NCI-H1105 (cell line): ENCODE data around the gene DNM2.
"Not testable (repeated sequence)": the region's sequence is repeated elsewhere in the genome, so short reads cannot be mapped to it uniquely, and the experiment has no call there.

Experiments used
- DNase-seq: peaks from one replicate; lab custom pipeline; 2025; lab: John Stamatoyannopoulos, UW

DNM2 gene

DNA sequence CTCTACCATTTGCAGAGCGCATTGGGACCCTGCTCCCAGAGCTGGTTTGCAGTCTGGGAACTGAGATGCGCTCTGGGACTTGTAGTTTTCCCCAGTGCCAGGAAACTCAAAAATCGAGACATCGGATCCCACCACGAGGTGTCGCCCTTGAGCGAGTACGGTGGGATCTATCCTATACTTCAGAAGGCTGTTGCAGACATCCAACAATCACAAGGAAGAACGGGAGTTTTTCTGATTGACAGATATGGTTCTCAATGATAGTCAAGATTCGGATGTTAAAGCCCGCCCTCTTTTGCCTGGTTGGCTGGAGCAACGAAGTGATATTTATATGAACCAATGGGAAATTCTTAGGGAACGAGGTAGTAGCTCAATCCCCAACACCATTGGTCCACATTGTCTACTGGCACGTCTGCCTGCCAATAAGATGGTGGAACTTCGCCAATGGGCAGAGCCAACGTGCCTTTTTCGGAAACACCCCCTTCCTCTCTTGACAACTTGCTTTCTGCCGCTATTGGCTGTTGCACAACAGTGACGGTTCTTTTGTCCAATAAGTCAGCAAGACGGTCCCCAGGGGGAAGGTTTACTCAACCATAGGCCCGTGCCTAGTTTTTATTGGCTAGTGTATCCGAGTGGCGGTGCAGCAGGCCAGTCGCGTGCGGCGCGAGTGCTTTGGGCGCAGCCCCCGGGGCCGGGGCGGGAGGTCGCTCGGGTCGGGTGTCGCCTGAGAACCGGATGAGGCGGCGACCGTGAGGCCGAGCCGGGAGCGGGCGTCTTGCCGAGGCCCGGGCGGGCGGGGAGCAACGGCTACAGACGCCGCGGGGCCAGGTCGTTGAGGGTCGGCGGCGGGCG, at the start of gene DNM2:
TSS of gene DNM2 (plus strand) at position 724 of the 849 bp plus-strand sequence. CDS start 164 bp downstream, outside the sequence.
- peak; percentile 100 for DNase-seq

GRCh38 chr19:10669246-10669645, 48.6 kb upstream of the DNM2 start:
- no peak for DNase-seq

- DNase-seq = no peak
Measured at GRCh38 chr19:10670182-10670581, 47.7 kb upstream of the DNM2 start.

DNA sequence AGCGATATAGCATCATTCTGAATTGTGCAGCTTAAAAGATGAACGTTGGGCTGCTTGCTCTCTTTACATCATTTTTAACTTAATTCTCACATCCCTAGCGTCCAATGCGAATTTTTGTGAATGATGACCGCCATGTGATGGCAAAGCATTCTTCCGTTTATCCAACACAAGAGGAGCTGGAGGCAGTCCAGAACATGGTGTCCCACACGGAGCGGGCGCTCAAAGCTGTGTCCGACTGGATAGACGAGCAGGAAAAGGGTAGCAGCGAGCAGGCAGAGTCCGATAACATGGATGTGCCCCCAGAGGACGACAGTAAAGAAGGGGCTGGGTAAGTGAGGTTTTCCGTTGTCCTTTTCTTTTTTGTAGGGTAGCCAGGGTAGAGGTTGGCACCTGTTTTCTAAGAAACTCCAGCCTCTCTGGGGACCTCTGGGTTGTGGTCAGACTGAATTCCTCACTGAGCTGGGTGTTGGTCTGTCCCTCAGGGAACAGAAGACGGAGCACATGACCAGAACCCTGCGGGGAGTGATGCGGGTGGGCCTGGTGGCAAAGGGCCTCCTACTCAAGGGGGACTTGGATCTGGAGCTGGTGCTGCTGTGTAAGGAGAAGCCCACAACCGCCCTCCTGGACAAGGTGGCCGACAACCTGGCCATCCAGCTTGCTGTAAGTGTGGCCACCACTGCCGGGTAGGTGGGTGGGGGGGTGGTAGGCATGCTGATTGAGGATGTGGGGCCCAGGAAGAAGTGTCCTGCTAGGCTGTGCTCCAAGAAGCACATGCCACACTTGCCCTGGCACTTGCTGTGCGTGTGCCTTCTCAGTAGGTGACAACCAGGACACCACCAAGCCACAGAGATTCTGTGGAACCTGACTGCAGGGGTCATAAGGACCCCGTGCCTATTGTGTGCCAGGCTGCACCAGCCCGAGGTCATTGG, 46.7 kb upstream of the DNM2 start:
- DNase-seq = no peak

GRCh38 chr19:10671922-10672321, 46.0 kb upstream of the DNM2 start:
- not testable (repeated sequence) for DNase-seq

DNA sequence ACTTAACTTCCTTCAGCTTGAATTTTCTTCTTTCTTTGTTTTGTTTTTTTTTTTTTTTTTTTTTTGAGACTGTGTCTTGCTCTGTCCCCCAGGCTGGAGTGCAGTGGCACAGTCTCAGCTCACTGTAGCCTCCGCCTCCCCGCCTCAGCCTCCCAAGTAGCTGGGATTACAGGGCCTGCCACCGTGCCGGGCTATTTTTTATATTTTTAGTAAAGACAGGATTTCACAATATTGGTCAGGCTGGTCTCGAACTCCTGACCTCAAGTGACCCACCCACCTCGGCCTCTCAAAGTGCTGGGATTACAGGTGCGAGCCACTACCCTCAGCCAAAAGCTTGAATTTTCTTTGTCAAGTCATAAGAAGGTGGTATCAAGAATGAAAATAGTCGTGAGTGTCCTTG, 42.7 kb upstream of the DNM2 start:
- DNase-seq = not testable (repeated sequence)

GRCh38 chr19:10677751-10678150, 40.1 kb upstream of the DNM2 start:
- no peak for DNase-seq

- DNase-seq = no peak
Measured at GRCh38 chr19:10678813-10679212, 39.1 kb upstream of the DNM2 start.

DNA sequence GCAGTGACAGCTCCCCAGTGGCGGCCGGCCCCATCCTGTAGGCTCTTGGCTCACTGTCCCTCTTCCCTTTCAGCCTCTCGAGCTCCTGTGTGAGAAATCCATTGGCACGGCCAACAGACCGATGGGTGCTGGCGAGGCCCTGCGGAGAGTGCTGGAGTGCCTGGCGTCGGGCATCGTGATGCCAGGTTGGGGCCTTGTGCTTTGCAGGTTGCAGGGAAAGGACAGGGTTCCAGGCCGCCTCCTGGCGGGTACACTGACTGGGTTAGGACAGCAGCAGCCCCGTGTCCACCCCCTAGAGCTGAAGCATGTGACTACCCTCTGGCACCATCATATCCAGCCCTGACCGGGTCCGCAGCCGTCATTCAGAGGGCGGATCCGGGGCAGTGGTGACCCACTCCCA, 38.1 kb upstream of the DNM2 start:
- DNase-seq = no peak

GRCh38 chr19:10680545-10681135, 37.2 kb upstream of the DNM2 start:
- DNase-seq = no peak

- no peak for DNase-seq
Measured at GRCh38 chr19:10681658-10682057, 36.2 kb upstream of the DNM2 start.

- DNase-seq = no peak
Measured at GRCh38 chr19:10682397-10683063, 35.3 kb upstream of the DNM2 start.

- DNase-seq = no peak
Measured at GRCh38 chr19:10683064-10683426, 34.8 kb upstream of the DNM2 start.

- no peak for DNase-seq
Measured at GRCh38 chr19:10683582-10683981, 34.3 kb upstream of the DNM2 start.

GRCh38 chr19:10685210-10685609, 32.7 kb upstream of the DNM2 start:
- no peak for DNase-seq

- no peak for DNase-seq
Measured at GRCh38 chr19:10686193-10686592, 31.7 kb upstream of the DNM2 start.

DNA sequence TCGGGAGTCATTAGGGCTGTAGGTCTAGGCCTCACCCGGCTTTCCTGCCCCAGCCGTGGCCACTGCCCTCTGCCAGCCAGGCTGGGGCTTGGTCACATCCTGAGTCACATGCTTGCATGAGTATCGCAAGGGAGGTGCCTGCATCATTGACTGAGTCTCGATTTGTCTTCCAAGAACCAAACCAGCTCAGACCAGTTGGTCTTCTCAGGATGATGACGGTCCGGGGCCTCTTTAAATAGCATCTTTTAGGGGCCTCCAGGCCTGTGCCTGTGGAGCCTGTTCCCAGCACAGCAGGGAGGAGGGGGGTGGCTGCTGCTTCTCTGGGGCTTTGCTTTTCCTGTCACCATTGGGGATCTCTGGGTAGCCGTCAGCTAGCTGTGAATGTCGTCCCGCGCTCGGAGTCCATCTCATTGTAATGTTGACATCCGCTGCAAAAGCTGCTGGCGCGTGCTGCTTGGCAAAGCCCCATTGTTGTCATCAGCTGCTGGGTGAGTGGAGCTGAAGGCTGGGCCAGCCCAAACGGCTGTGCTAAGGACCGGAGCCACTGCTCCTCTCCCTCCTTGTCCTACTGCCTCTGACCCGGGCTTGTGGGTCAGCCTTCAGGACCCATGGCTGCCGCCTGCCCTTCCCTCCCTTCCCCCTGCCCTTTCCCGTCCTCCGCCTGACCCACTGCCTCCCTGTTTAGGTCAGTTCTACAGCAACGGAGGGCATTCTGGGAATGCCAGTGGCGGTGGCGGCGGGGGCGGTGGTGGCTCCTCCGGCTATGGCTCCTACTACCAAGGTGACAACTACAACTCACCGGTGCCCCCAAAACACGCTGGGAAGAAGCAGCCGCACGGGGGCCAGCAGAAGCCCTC, 31.0 kb upstream of the DNM2 start:
- DNase-seq = no peak

DNA sequence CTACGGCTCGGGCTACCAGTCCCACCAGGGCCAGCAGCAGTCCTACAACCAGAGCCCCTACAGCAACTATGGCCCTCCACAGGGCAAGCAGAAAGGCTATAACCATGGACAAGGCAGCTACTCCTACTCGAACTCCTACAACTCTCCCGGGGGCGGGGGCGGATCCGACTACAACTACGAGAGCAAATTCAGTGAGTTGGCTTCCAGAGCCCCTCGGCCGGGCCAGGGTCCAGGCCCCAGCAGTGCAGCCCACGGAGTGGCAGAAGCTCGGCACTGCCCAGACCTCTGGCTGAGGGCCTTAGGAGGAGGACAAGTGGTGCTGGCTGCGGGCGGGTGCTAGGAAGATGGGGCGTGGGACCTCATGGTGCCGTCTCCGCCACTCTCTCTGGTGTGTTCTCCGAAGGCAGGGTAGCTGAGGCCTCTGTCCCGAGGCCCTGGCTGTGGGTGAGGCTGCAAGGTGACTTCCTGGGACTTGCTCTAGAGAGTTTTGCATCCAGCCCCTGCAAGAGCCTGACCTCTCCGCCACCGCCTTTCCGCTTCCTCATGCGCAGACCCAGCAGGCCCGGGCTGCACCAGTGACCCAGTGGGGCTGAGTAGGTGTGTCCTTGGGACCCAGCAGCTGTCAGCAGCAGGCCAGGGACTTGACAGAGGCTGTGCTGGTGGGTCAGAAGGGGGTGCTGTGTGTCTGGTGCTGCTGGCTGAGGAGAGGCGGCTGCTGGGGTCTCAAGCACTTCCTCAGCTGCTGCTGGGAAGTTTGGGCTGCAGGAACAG, 30.2 kb upstream of the DNM2 start:
- no peak for DNase-seq

GRCh38 chr19:10688545-10689280, 29.2 kb upstream of the DNM2 start:
- no peak for DNase-seq
